Trophoblast cell (in vitro differentiated cells and primary cell): ENCODE results near the gene DVL1.

Source experiments
- DNase-seq, 2 donors: peaks; one replicate each; pipeline ENCODE4 v3.0.0-alpha.2; 2016
- H2AFZ ChIP-seq: 2 replicates; pipeline ENCODE4 v1.6.1; 2013; ENCODE audit warnings: low read length, moderate library complexity, mild to moderate bottlenecking; ENCODE audit not compliant: insufficient read depth, poor library complexity
- H2AK5ac ChIP-seq: 2 replicates; pipeline ENCODE4 v1.6.1; 2013; ENCODE audit warnings: mild to moderate bottlenecking, low read length
- H2BK120ac ChIP-seq: 2 replicates; pipeline ENCODE4 v1.6.1; 2013; ENCODE audit warnings: low read length, mild to moderate bottlenecking, moderate library complexity; ENCODE audit not compliant: insufficient read depth, poor library complexity
- H2BK12ac ChIP-seq: 2 replicates; pipeline ENCODE4 v1.6.1; 2013; ENCODE audit warnings: mild to moderate bottlenecking, low read length, moderate library complexity
- H2BK5ac ChIP-seq: 2 replicates; pipeline ENCODE4 v1.6.1; 2013; ENCODE audit warnings: low read length, low read depth, moderate library complexity, mild to moderate bottlenecking; ENCODE audit not compliant: poor library complexity
- H3K14ac ChIP-seq: 2 replicates; pipeline ENCODE4 v1.6.1; 2013; ENCODE audit warnings: mild to moderate bottlenecking, low read length
- H3K18ac ChIP-seq: 2 replicates; pipeline ENCODE4 v1.6.1; 2013; ENCODE audit warnings: mild to moderate bottlenecking, low read length
- H3K23ac ChIP-seq: 2 replicates; pipeline ENCODE4 v1.6.1; 2013; ENCODE audit warnings: low read length
- H3K27ac ChIP-seq: 2 replicates; pipeline ENCODE4 v1.5.1; 2013; ENCODE audit warnings: low read depth, mild to moderate bottlenecking, inconsistent platforms, low read length, moderate library complexity
- H3K27me3 ChIP-seq: 2 replicates; pipeline ENCODE4 v1.6.1; 2013; ENCODE audit warnings: inconsistent platforms, mild to moderate bottlenecking, low read length, moderate library complexity; ENCODE audit not compliant: insufficient read depth
- H3K36me3 ChIP-seq, 2 experiments: 1 replicate in 1 of 2; 2 replicates in 1 of 2; pipeline ENCODE4 v1.6.1; 2013; ENCODE audit warnings: low read length in 2 of 2, mild to moderate bottlenecking in 2 of 2, moderate library complexity in 1 of 2; ENCODE audit not compliant: insufficient read depth in 2 of 2, control insufficient read depth in 1 of 2
- H3K4ac ChIP-seq: 2 replicates; pipeline ENCODE4 v1.6.1; 2013; ENCODE audit warnings: low read depth, mild to moderate bottlenecking, low read length, moderate library complexity
- H3K4me1 ChIP-seq, 2 experiments: 1 replicate in 1 of 2; 2 replicates in 1 of 2; pipeline ENCODE4 v1.6.1; 2013; ENCODE audit warnings: low read length in 2 of 2, mild to moderate bottlenecking in 2 of 2, moderate library complexity in 1 of 2; ENCODE audit not compliant: insufficient read depth in 2 of 2, control insufficient read depth in 1 of 2
- H3K4me2 ChIP-seq: 2 replicates; pipeline ENCODE4 v1.6.1; 2013; ENCODE audit warnings: inconsistent platforms, mild to moderate bottlenecking, low read length, moderate library complexity
- H3K4me3 ChIP-seq: 2 replicates; pipeline ENCODE4 v1.5.1; 2013; ENCODE audit warnings: mild to moderate bottlenecking, low read depth, low read length, inconsistent platforms
- H3K79me1 ChIP-seq: one replicate; pipeline ENCODE4 v1.6.1; 2013; ENCODE audit warnings: low read length
- H3K79me2 ChIP-seq: 2 replicates; pipeline ENCODE4 v1.6.1; 2013; ENCODE audit warnings: low read length, mild to moderate bottlenecking; ENCODE audit not compliant: control insufficient read depth, insufficient read depth, poor library complexity
- H3K9ac ChIP-seq: 2 replicates; pipeline ENCODE4 v1.6.1; 2013; ENCODE audit warnings: mild to moderate bottlenecking, low read length
- H3K9me3 ChIP-seq: 2 replicates; pipeline ENCODE4 v1.6.1; 2013; ENCODE audit warnings: low read depth, mild to moderate bottlenecking, control low read depth, inconsistent platforms, low read length; ENCODE audit not compliant: insufficient read depth
- H4K12ac ChIP-seq: 2 replicates; pipeline ENCODE4 v1.6.1; 2013; ENCODE audit warnings: low read depth, mild to moderate bottlenecking, low read length, moderate library complexity
- H4K8ac ChIP-seq: 2 replicates; pipeline ENCODE4 v1.6.1; 2013; ENCODE audit warnings: low read depth, mild to moderate bottlenecking, low read length, moderate library complexity
- H4K91ac ChIP-seq: one replicate; pipeline ENCODE4 v1.6.1; 2013; ENCODE audit warnings: low read depth, mild to moderate bottlenecking, low read length, moderate library complexity
- WGBS: extraction: QIAGEN DNeasy Blood & Tissue Kit; methylation state at CpG from one replicate; pipeline ENCODE4 v1.1.7; 2013; ENCODE audit warnings: missing lambda C conversion rate; ENCODE audit not compliant: insufficient read length, insufficient coverage; ENCODE audit errors: extremely low coverage; 5-methylcytosine and 5-hydroxymethylcytosine counted together

DVL1 gene

GRCh38 chr1:1326075-1326605, 23.1 kb downstream of the DVL1 start:
- no peak overlapping the region for H3K4ac ChIP-seq
- no peak overlapping the region for H4K12ac ChIP-seq
- H2BK12ac ChIP-seq = no peak overlapping the region
- H3K18ac ChIP-seq = peak overlapping the region; percentile 25
- H3K14ac ChIP-seq = no peak overlapping the region
- no peak overlapping the region for H4K8ac ChIP-seq
- H3K36me3 ChIP-seq = peaks cover 23 to 24% of the 10 kb centered on the region in 2 experiments
- H2AFZ ChIP-seq = no peak overlapping the region
- H4K91ac ChIP-seq = no peak overlapping the region
- H3K4me3 ChIP-seq = no peak overlapping the region
- no peak for DNase-seq
- H2BK120ac ChIP-seq = no peak overlapping the region
- H3K27ac ChIP-seq = no peak overlapping the region
- no peak overlapping the region for H3K23ac ChIP-seq
- no peak overlapping the region for H3K9ac ChIP-seq
- peaks cover 12% of the 10 kb centered on the region for H3K9me3 ChIP-seq
- H2BK5ac ChIP-seq = no peak overlapping the region
- no peak overlapping the region for H2AK5ac ChIP-seq
- H3K79me2 ChIP-seq = peaks cover 26% of the 10 kb centered on the region
- peaks cover 9% of the 10 kb centered on the region for H3K79me1 ChIP-seq
- WGBS = no CpG with 5 or more reads among the region's 8 CpGs
- H3K4me1 ChIP-seq = peaks cover 12% of the 10 kb centered on the region in 2 experiments
- no peak overlapping the region for H3K4me2 ChIP-seq
- no peaks in the 10 kb centered on the region for H3K27me3 ChIP-seq

- H3K79me1 ChIP-seq = peaks cover 9% of the 10 kb centered on the region
- H3K36me3 ChIP-seq = peaks cover 29 to 30% of the 10 kb centered on the region in 2 experiments
- no peak overlapping the region for H3K23ac ChIP-seq
- peaks cover 26% of the 10 kb centered on the region for H3K79me2 ChIP-seq
- peak in 1 of 2 donors; percentile 44 for DNase-seq
- H2BK12ac ChIP-seq = no peak overlapping the region
- peak overlapping the region; percentile 2 for H2BK5ac ChIP-seq
- H4K8ac ChIP-seq = peak overlapping the region; percentile 91
- H3K4me3 ChIP-seq = peak overlapping the region; percentile 89
- peak overlapping the region; percentile 70 for H4K12ac ChIP-seq
- peak overlapping the region; percentile 90 for H3K4ac ChIP-seq
- H2AK5ac ChIP-seq = peak overlapping the region; percentile 92
- H3K27me3 ChIP-seq = no peaks in the 10 kb centered on the region
- peak overlapping the region; percentile 80 for H2AFZ ChIP-seq
- H3K18ac ChIP-seq = peak overlapping the region; percentile 25
- H3K9me3 ChIP-seq = peaks cover 12% of the 10 kb centered on the region
- H3K9ac ChIP-seq = peak overlapping the region; percentile 93
- H3K14ac ChIP-seq = peak overlapping the region; percentile 93
- peak overlapping the region; percentile 81 for H3K4me2 ChIP-seq
- H2BK120ac ChIP-seq = peak overlapping the region; percentile 6
- H3K4me1 ChIP-seq = peaks cover 12% of the 10 kb centered on the region in 2 experiments
- H4K91ac ChIP-seq = peak overlapping the region; percentile 93
- WGBS = no CpG with 5 or more reads among the region's 16 CpGs
- H3K27ac ChIP-seq = peak overlapping the region; percentile 26
Observed at GRCh38 chr1:1325288-1326074, 23.7 kb downstream of the DVL1 start.

- H4K8ac ChIP-seq = peak within 1 kb of the TSS; percentile 93
- H3K14ac ChIP-seq = peak within 1 kb of the TSS; percentile 93
- no peaks in the 10 kb centered on the region for H3K27me3 ChIP-seq
- peak within 1 kb of the TSS; percentile 86 for H3K4me2 ChIP-seq
- peaks cover 12% of the 10 kb centered on the region in 2 experiments for H3K4me1 ChIP-seq
- H4K12ac ChIP-seq = peak within 1 kb of the TSS; percentile 94
- peak within 1 kb of the TSS; percentile 29 for H2BK120ac ChIP-seq
- H2AFZ ChIP-seq = peak within 1 kb of the TSS; percentile 80
- H3K18ac ChIP-seq = peak within 1 kb of the TSS; percentile 50
- WGBS = no CpG with 5 or more reads among the region's 84 CpGs
- peak within 1 kb of the TSS; percentile 99 for H3K4ac ChIP-seq
- peak within 1 kb of the TSS; percentile 97 for H3K9ac ChIP-seq
- peaks cover 8% of the 10 kb centered on the region for H3K9me3 ChIP-seq
- H3K79me1 ChIP-seq = peaks cover 9% of the 10 kb centered on the region
- H3K27ac ChIP-seq = peak within 1 kb of the TSS; percentile 26
- peak within 1 kb of the TSS; percentile 93 for H4K91ac ChIP-seq
- DNase-seq = peak; percentile 89 to 96
- peaks cover 26% of the 10 kb centered on the region for H3K79me2 ChIP-seq
- no peak within 1 kb of the TSS for H3K23ac ChIP-seq
- peak within 1 kb of the TSS; percentile 59 for H2BK5ac ChIP-seq
- H2BK12ac ChIP-seq = no peak within 1 kb of the TSS
- peaks cover 37 to 38% of the 10 kb centered on the region in 2 experiments for H3K36me3 ChIP-seq
- peak within 1 kb of the TSS; percentile 92 for H2AK5ac ChIP-seq
- H3K4me3 ChIP-seq = peak within 1 kb of the TSS; percentile 99
Observed at GRCh38 chr1:1324524-1325287, 24.5 kb downstream of the DVL1 start, which contains the start of the genes CPTP and INTS11. TSS of gene CPTP (plus strand) at chr1:1324802. CDS start at chr1:1326911, 2,109 bp downstream. TSS of gene INTS11 (minus strand) at chr1:1324660. CDS start at chr1:1324608, 52 bp downstream.

- Histone ChIP-seq H3K79me1 (peaks cover 9% of the 10 kb centered on the region), H3K79me2 (peaks cover 26% of the 10 kb centered on the region), H4K12ac (peak overlapping the region; percentile 94), H4K91ac (peak overlapping the region; percentile 71), H3K4me3 (peak overlapping the region; percentile 99), H4K8ac (peak overlapping the region; percentile 93), H3K4me1 (peaks cover 12% of the 10 kb centered on the region in 2 experiments), H3K27ac (peak overlapping the region; percentile 22), H3K36me3 (peaks cover 43% of the 10 kb centered on the region in 2 experiments), H3K23ac (no peak overlapping the region), H2BK120ac (peak overlapping the region; percentile 29), H3K4me2 (peak overlapping the region; percentile 86), H3K18ac (peak overlapping the region; percentile 50), H3K9me3 (peaks cover 3% of the 10 kb centered on the region), H3K4ac (peak overlapping the region; percentile 99), H2AK5ac (peak overlapping the region; percentile 78), H2AFZ (peak overlapping the region; percentile 77), H3K9ac (peak overlapping the region; percentile 97), H2BK5ac (peak overlapping the region; percentile 59), H2BK12ac (no peak overlapping the region), H3K27me3 (no peaks in the 10 kb centered on the region), H3K14ac (peak overlapping the region; percentile 87)
- DNase-seq = no peak
- no CpG with 5 or more reads among the region's 41 CpGs for WGBS
Observed at GRCh38 chr1:1324084-1324523, 25.1 kb downstream of the DVL1 start.
